CD4-positive, alpha-beta memory T cell (primary cell): ENCODE data around the gene CACNB1. TPM values are rescaled to one million over a fixed set of nuclear protein-coding genes. Genes with fewer than 3 reads are reported as not detected.
A peak's percentile ranks its signal among the peaks of the same experiment; 100 is the strongest.

Experiments used
- CTCF ChIA-PET: fragments of 350-600 bp; sonication (Branson Sonifier 250); formaldehyde crosslinking; loops from one replicate; lab custom pipeline; 2021; ENCODE audit warnings: inconsistent platforms; ENCODE audit not compliant: partially characterized antibody; lab: Charles Lee
- POLR2A ChIA-PET: fragments of 350-600 bp; sonication (Branson Sonifier 250); formaldehyde crosslinking; loops from one replicate; lab custom pipeline; 2021; ENCODE audit not compliant: partially characterized antibody; lab: Charles Lee
- DNase-seq, 5 donors: peaks; one replicate each; pipeline versions ENCODE4 v3.0.0 to v3.0.0-alpha.2; 2020 to 2022; ENCODE audit warnings: mixed read lengths in 1 of 5
- H3K27ac ChIP-seq: one replicate; pipeline ENCODE4 v1.7.0; 2013; ENCODE audit warnings: low read depth, low read length
- H3K27me3 ChIP-seq: 2 replicates; pipeline ENCODE4 v1.7.0; 2013; ENCODE audit warnings: mild to moderate bottlenecking, low read length, moderate library complexity; ENCODE audit not compliant: insufficient read depth
- H3K36me3 ChIP-seq: 2 replicates; pipeline ENCODE4 v1.7.0; 2013; ENCODE audit warnings: mild to moderate bottlenecking, low read length, moderate library complexity; ENCODE audit not compliant: insufficient read depth
- H3K4me1 ChIP-seq: 2 replicates; pipeline ENCODE4 v1.7.0; 2013; ENCODE audit warnings: mild to moderate bottlenecking, low read length, moderate library complexity; ENCODE audit not compliant: insufficient read depth
- H3K4me3 ChIP-seq, 2 donors: one replicate each; pipeline ENCODE4 v1.7.0; 2013; ENCODE audit warnings: low read length in 2 of 2, mild to moderate bottlenecking in 1 of 2
- H3K9me3 ChIP-seq, 2 donors: one replicate each; pipeline ENCODE4 v1.7.0; 2013; ENCODE audit warnings: low read length in 2 of 2, control low read depth in 1 of 2; ENCODE audit not compliant: control insufficient read depth in 1 of 2
- H3K27ac Mint-ChIP-seq, 7 donors: one replicate each; pipeline ENCODE4 v1.8.0; 2020 to 2021; ENCODE audit warnings: mixed read lengths in 7 of 7, mild to moderate bottlenecking in 6 of 7, inconsistent platforms in 3 of 7, moderate library complexity in 3 of 7
- H3K27me3 Mint-ChIP-seq, 2 donors: one replicate each; pipeline ENCODE4 v1.8.0; 2020 to 2021; ENCODE audit warnings: mixed read lengths in 2 of 2
- H3K36me3 Mint-ChIP-seq, 2 donors: one replicate each; pipeline ENCODE4 v1.8.0; 2020 to 2021; ENCODE audit warnings: mixed read lengths in 2 of 2, inconsistent platforms in 1 of 2, mild to moderate bottlenecking in 1 of 2
- H3K4me1 Mint-ChIP-seq, 4 donors: one replicate each; pipeline ENCODE4 v1.8.0; 2020 to 2021; ENCODE audit warnings: mixed read lengths in 4 of 4, mild to moderate bottlenecking in 1 of 4
- H3K4me3 Mint-ChIP-seq, 8 donors: one replicate each; pipeline ENCODE4 v1.8.0; 2020 to 2021; ENCODE audit warnings: mixed read lengths in 8 of 8, mild to moderate bottlenecking in 7 of 8, moderate library complexity in 6 of 8, inconsistent platforms in 3 of 8
- H3K9me3 Mint-ChIP-seq, 8 donors: one replicate each; pipeline ENCODE4 v1.8.0; 2020 to 2021; ENCODE audit warnings: mixed read lengths in 8 of 8, mild to moderate bottlenecking in 5 of 8, inconsistent platforms in 3 of 8, moderate library complexity in 1 of 8
- intact Hi-C: fragments of 100-400 bp; cut with micrococcal nuclease; formaldehyde crosslinking; loops from one replicate; pipeline ENCODE4 v1.15.1; 2023
- polyA plus RNA-seq, 2 donors: library from polyadenylated mRNA; unstranded; fragments of 300-500 nt; fragmentation: Illumina TruSeq; gene quantifications; one replicate each; pipeline ENCODE4 v1.2.3, GENCODE V29; 2021
- total RNA-seq, 2 experiments: library from RNA; stranded (reverse); gene quantifications; one replicate each; pipeline ENCODE4 v1.2.3, GENCODE V29; 2021

Gene CACNB1
- total and polyA plus RNA-seq, 4 experiments from 2014 or later: 0.20 to 25.7 (median 12.1) TPM

GRCh38 chr17:39165178-39165840 is 32.2 kb downstream of the CACNB1 start:
- Histone ChIP-seq H3K4me1 (peaks cover 24% of the 10 kb centered on the region), H3K9me3 (no peaks in the 10 kb centered on the region), H3K27me3 (no peaks in the 10 kb centered on the region), H3K4me3 (peak overlapping the region; percentile 61), H3K27ac (peak overlapping the region; percentile 28), H3K36me3 (no peaks in the 10 kb centered on the region)
- H3K4me1 Mint-ChIP-seq: peaks cover 8 to 29% (median 16%) of the 10 kb centered on the region in 4 donors
- peaks cover 0 to 2% (median 0%) of the 10 kb centered on the region in 8 donors for H3K9me3 Mint-ChIP-seq
- CTCF ChIA-PET: interaction anchor here (0.6 to 7.3 kb wide), 40 partner anchors 9 to 310 kb away, joined by 3 to 106 read pairs (median 5); partner anchors contain the start of genes LASP1, PLXDC1 and RPL19
- peak overlapping the region in 1 of 7 donors; percentile 0 for H3K27ac Mint-ChIP-seq
- peak in 1 of 5 donors; percentile 13 for DNase-seq
- H3K36me3 Mint-ChIP-seq: no peaks in the 10 kb centered on the region
- peak overlapping the region; percentile 86 to 96 (median 90) for H3K4me3 Mint-ChIP-seq
- peaks cover 14 to 17% of the 10 kb centered on the region in 2 donors for H3K27me3 Mint-ChIP-seq
- intact Hi-C loops: no loop called here
- POLR2A ChIA-PET: interaction anchor here (0.6 to 3.5 kb wide), 13 partner anchors 8 to 311 kb away, joined by 3 to 35 read pairs (median 4); partner anchors contain the start of genes FBXO47, LASP1NB, PLXDC1 and RPL19

- intact Hi-C loops: loop anchor here (1.0 kb wide), 2 partner anchors 10 to 80 kb away; no protein-coding TSS in a partner anchor
- Mint-ChIP-seq H3K27me3 (peaks cover 14 to 17% of the 10 kb centered on the region in 2 donors), H3K4me3 (peak overlapping the region; percentile 86 to 96 (median 90)), H3K36me3 (no peaks in the 10 kb centered on the region), H3K4me1 (peaks cover 8 to 29% (median 16%) of the 10 kb centered on the region in 4 donors), H3K9me3 (peaks cover 0 to 2% (median 0%) of the 10 kb centered on the region in 8 donors), H3K27ac (peak overlapping the region in 5 of 7 donors; percentile 0 to 90 (median 54))
- DNase-seq: peak; percentile 70 to 77 (median 75)
- Histone ChIP-seq H3K36me3 (no peaks in the 10 kb centered on the region), H3K27ac (peak overlapping the region; percentile 28), H3K9me3 (no peaks in the 10 kb centered on the region), H3K4me3 (peak overlapping the region; percentile 61), H3K4me1 (peaks cover 24% of the 10 kb centered on the region), H3K27me3 (no peaks in the 10 kb centered on the region)
- POLR2A ChIA-PET: interaction anchor here (0.6 to 3.5 kb wide), 13 partner anchors 9 to 311 kb away, joined by 3 to 35 read pairs (median 4); partner anchors contain the start of genes FBXO47, LASP1NB, PLXDC1 and RPL19
- CTCF ChIA-PET: interaction anchor here (0.6 to 7.3 kb wide), 45 partner anchors 8 to 310 kb away, joined by 3 to 106 read pairs (median 4); partner anchors contain the start of genes LASP1, PLXDC1 and RPL19
Observed at GRCh38 chr17:39164675-39165143, 32.8 kb downstream of the CACNB1 start.

GRCh38 chr17:39161962-39162361 is 35.5 kb downstream of the CACNB1 start:
- H3K9me3 Mint-ChIP-seq: no peaks in the 10 kb centered on the region
- no peaks in the 10 kb centered on the region for H3K36me3 ChIP-seq
- no peaks in the 10 kb centered on the region for H3K9me3 ChIP-seq
- intact Hi-C loops: no loop called here
- H3K27me3 ChIP-seq: no peaks in the 10 kb centered on the region
- H3K36me3 Mint-ChIP-seq: no peaks in the 10 kb centered on the region
- no peak for DNase-seq
- no peak overlapping the region for H3K4me3 Mint-ChIP-seq
- ChIA-PET CTCF (interaction anchor here (0.8 to 7.3 kb wide), 6 partner anchors 8 to 179 kb away, joined by 3 to 106 read pairs (median 4); no protein-coding TSS in a partner anchor), POLR2A (no interaction called here)
- no peak overlapping the region for H3K4me3 ChIP-seq
- peaks cover 7% of the 10 kb centered on the region in 2 donors for H3K27me3 Mint-ChIP-seq
- no peak overlapping the region for H3K27ac Mint-ChIP-seq
- H3K4me1 Mint-ChIP-seq: peaks cover 3 to 21% (median 10%) of the 10 kb centered on the region in 4 donors
- H3K27ac ChIP-seq: no peak overlapping the region
- peaks cover 18% of the 10 kb centered on the region for H3K4me1 ChIP-seq

GRCh38 chr17:39158623-39159022 is 38.8 kb downstream of the CACNB1 start:
- H3K4me1 ChIP-seq: peaks cover 5% of the 10 kb centered on the region
- no peaks in the 10 kb centered on the region for H3K36me3 ChIP-seq
- ChIA-PET POLR2A (no interaction called here), CTCF (interaction anchor here (1.3 to 1.9 kb wide), 2 partner anchors 17 to 176 kb away, joined by 4 to 14 read pairs; no protein-coding TSS in a partner anchor)
- Mint-ChIP-seq H3K4me1 (peaks cover 4 to 15% (median 6%) of the 10 kb centered on the region in 4 donors), H3K27ac (peak overlapping the region in 1 of 7 donors; percentile 74), H3K9me3 (peaks cover 0 to 15% (median 5%) of the 10 kb centered on the region in 8 donors), H3K36me3 (peaks cover 0 to 11% of the 10 kb centered on the region in 2 donors), H3K27me3 (peaks cover 3 to 9% of the 10 kb centered on the region in 2 donors), H3K4me3 (no peak overlapping the region)
- DNase-seq: no peak
- H3K27ac ChIP-seq: no peak overlapping the region
- no peaks in the 10 kb centered on the region for H3K9me3 ChIP-seq
- H3K4me3 ChIP-seq: no peak overlapping the region
- no peaks in the 10 kb centered on the region for H3K27me3 ChIP-seq
- intact Hi-C loops: no loop called here

GRCh38 chr17:39156491-39156890 is 41.0 kb downstream of the CACNB1 start:
- H3K36me3 Mint-ChIP-seq: peaks cover 0 to 21% of the 10 kb centered on the region in 2 donors
- DNase-seq: no peak
- no peaks in the 10 kb centered on the region for H3K9me3 ChIP-seq
- peaks cover 0 to 24% (median 5%) of the 10 kb centered on the region in 8 donors for H3K9me3 Mint-ChIP-seq
- intact Hi-C loops: no loop called here
- no peak overlapping the region for H3K4me3 ChIP-seq
- no peak overlapping the region for H3K27ac ChIP-seq
- ChIA-PET CTCF (interaction anchor here (1.0 kb wide), 2 partner anchors 8 to 174 kb away, joined by 3 to 5 read pairs; no protein-coding TSS in a partner anchor), POLR2A (no interaction called here)
- H3K4me3 Mint-ChIP-seq: peak overlapping the region in 3 of 8 donors; percentile 4 to 49 (median 47)
- H3K36me3 ChIP-seq: no peaks in the 10 kb centered on the region
- peaks cover 3 to 18% of the 10 kb centered on the region in 2 donors for H3K27me3 Mint-ChIP-seq
- peaks cover 20% of the 10 kb centered on the region for H3K4me1 ChIP-seq
- peak overlapping the region in 3 of 7 donors; percentile 46 to 100 (median 68) for H3K27ac Mint-ChIP-seq
- H3K27me3 ChIP-seq: no peaks in the 10 kb centered on the region
- peaks cover 19 to 34% (median 23%) of the 10 kb centered on the region in 4 donors for H3K4me1 Mint-ChIP-seq

GRCh38 chr17:39155654-39156053 is 41.8 kb downstream of the CACNB1 start:
- Mint-ChIP-seq H3K9me3 (peaks cover 0 to 24% (median 5%) of the 10 kb centered on the region in 8 donors), H3K36me3 (peaks cover 0 to 21% of the 10 kb centered on the region in 2 donors), H3K27me3 (peaks cover 3 to 18% of the 10 kb centered on the region in 2 donors), H3K4me1 (peaks cover 20 to 39% (median 26%) of the 10 kb centered on the region in 4 donors), H3K27ac (peak overlapping the region in 2 of 7 donors; percentile 59 to 100), H3K4me3 (peak overlapping the region in 2 of 8 donors; percentile 98 to 99)
- ChIA-PET POLR2A (interaction anchor here (4.5 kb wide), 1 partner anchor 173 kb away, joined by 64 read pairs; no protein-coding TSS in a partner anchor), CTCF (no interaction called here)
- no peaks in the 10 kb centered on the region for H3K27me3 ChIP-seq
- no peaks in the 10 kb centered on the region for H3K36me3 ChIP-seq
- no peak overlapping the region for H3K4me3 ChIP-seq
- DNase-seq: no peak
- intact Hi-C loops: no loop called here
- no peak overlapping the region for H3K27ac ChIP-seq
- H3K9me3 ChIP-seq: no peaks in the 10 kb centered on the region
- peaks cover 24% of the 10 kb centered on the region for H3K4me1 ChIP-seq
